HS-27A (cell line): ENCODE measurements around the gene ROBO3.

Experiments used
- DNase-seq: peaks from one replicate; pipeline ENCODE4 v3.0.0-alpha.2; 2012; ENCODE audit warnings: low read depth, missing footprints

ROBO3 gene

DNA sequence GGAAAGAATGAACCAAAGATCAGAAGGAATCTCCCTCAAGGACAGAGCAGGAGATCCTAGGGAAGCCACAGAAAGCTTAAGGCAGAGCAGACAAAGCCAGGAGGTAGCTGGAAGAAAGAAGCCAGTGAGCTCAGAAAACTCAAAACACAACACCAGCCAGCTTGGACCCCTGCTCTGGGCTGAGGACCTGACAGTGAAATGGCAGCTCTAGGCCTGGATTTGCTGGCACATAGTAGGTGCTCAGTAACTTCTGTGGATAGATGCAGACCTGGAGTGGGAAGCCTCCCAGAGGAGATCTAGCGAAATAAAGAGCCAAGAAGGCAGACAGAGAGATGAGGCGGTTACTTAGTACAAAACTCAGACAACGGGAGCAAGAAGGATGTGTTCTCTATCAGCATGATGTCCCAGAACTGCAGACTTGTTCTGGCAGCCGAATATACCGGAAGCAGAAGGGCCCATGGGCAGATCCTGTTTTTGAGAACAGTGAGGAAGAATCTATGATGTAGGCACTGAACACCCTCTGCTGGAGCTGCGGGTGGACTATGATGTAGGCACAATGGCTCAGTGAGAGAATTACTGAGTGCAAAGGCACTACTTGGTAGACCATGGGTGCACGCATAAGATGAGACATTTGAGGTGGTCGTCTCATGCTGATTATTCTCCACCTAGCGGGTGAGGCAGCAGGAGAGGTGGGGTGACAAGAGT, 27.7 kb downstream of the ROBO3 start:
- no peak for DNase-seq

DNA sequence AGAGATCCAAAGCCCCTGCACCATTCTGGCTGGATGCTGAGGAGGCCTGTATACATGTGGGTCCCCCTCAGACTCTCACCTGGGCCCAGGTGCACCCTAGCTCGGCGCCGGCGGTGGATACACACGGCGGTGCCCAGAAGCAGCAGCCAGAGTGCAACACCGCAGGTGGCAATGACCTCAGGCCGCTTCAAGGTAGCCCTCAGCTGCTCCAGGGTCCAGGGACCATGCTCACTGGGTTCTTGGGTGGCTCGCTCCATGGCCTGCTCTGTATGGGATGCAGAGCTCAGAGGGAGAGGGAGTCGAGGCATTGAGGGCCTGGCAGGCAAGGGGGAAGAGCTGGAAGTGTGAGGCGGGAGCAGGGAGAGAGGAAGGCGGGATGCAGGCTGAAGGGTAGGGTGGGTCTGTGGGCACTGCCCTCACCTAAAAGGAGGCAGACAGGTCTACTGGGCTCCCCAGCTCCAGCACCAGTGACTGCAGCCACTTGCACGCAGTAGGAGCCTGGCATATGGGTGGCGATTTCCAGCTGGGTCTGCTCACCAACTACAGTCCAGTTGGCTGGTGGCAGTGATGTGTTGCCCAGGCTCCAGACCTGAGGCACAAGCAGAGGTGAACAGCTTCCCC, 28.7 kb downstream of the ROBO3 start:
- DNase-seq, result no peak

- DNase-seq, result no peak
Measured at GRCh38 chr11:124894606-124895430, 29.6 kb downstream of the ROBO3 start.

DNA sequence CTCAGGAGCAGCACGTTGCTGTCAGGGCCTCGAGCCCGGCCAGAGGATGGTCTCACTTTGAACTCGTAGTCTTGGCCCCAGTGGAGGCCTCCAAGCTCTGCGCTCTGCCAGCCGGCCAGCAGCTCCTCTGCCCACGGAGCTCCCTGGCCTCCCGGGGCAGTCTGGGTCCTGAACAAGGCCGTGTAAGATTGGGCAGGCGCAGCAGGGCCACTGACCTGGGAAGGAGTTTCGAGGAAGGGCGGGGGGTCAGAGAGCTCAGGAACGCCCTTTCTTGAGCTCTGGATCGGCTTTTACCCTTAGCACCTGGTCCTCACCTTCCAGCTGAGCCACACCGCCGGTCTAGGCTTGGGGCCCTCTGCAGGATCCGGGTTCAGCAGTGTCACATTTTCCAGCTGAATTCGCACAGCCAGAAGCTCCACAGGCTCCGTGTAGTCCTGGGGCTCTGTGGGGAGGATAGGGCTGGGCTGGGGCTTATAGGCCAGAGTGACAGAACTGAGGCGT, 30.3 kb downstream of the ROBO3 start:
- no peak for DNase-seq

DNA sequence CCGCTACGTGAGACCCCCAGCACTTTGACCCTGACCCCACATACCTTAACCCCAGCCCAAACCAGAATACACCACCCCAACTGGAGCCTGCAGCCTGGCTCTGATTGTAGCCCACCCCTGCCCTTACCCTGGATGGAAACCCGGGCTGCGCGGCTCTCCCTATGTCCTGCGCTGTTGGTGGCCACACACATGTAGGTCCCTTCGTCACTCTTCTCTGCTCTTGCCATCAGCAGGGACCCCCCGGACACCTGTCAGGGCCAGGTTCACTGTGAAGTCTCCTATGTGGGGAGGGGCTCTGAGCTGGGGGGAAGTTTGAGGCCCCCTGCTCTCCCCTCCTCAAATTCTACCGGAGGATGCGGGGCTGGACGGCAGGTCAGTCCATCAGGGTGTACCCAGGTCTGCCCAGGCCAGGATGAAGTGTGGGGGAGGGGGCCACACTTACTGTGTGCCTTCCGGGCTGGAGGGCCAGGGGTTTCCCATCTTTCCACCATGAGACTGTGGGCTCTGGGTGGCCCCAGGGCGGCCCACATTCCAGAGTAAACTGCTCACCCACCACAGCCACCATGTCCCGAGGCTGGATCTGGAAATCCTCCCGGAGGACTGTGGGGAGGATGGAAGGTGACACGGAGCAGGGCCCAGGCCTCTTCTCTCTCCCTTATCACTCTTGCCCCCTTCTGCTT, 31.0 kb downstream of the ROBO3 start:
- DNase-seq, result no peak

- DNase-seq, result no peak
Measured at GRCh38 chr11:124896821-124897391, 31.7 kb downstream of the ROBO3 start.

- DNase-seq, result no peak
Measured at GRCh38 chr11:124897674-124898262, 32.5 kb downstream of the ROBO3 start, which contains the start of gene ROBO4. TSS of gene ROBO4 (minus strand) at chr11:124897865. CDS start at chr11:124897795, 70 bp downstream.

GRCh38 chr11:124898263-124898680, 33.0 kb downstream of the ROBO3 start:
- peak; percentile 43 for DNase-seq

GRCh38 chr11:124898711-124899110, 33.5 kb downstream of the ROBO3 start:
- peak; percentile 38 for DNase-seq

DNA sequence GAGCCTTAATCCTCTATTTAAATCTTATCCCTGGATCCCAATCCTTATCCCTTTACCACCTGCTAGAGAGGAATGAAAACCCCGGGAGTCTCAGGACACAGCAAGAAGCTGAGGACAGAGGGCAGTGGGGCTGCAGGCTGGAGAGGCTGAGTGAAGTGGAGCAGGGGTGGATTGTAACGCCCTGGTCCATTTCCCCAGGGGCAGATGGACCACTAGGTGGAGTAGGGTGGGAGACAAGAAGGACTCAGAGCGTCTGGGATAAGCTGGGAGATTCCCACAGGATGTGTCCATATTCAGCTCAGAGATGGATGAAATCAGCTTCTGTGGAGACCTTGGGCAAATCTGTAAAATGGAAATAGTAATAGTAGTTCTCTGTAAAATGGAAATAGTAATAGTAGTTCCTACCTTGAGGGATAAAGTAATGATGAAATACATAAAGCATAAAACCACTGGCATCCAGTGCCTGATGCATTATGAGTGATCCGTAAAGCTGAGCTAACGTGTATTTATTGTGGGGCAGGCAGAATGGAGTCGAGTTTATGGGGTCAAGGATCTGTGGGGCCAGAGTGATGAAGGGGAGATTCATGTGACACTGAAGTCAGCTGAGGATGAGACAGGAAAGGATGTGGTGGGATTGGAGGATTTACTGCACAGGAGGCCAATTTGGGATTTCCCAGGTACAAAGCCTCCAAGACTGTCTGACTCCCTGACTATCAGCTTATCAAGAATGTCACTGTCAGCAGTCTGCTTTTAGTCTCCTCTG, 34.3 kb downstream of the ROBO3 start:
- no peak for DNase-seq

DNA sequence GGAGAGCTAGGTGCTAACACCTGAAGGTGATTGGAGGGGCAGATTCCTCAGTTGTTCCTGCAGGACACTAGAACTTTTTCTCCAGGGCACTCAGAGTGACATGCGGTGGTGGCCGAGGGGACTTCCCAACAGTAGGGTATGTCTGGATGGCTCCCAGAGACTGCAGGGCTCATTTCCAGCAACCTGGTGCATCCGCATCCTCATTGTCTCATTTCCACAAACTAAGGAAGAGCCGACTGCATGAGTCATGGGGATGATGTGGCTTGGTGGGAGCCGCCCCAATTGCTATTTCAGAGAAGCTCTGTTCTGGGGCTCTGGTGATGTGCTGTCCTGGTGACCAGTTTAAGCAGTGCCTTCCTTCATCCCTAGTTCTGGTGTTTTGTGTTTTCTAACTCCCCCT, 35.2 kb downstream of the ROBO3 start:
- peak; percentile 43 for DNase-seq

- no peak for DNase-seq
Measured at GRCh38 chr11:124902616-124903015, 37.4 kb downstream of the ROBO3 start.

DNA sequence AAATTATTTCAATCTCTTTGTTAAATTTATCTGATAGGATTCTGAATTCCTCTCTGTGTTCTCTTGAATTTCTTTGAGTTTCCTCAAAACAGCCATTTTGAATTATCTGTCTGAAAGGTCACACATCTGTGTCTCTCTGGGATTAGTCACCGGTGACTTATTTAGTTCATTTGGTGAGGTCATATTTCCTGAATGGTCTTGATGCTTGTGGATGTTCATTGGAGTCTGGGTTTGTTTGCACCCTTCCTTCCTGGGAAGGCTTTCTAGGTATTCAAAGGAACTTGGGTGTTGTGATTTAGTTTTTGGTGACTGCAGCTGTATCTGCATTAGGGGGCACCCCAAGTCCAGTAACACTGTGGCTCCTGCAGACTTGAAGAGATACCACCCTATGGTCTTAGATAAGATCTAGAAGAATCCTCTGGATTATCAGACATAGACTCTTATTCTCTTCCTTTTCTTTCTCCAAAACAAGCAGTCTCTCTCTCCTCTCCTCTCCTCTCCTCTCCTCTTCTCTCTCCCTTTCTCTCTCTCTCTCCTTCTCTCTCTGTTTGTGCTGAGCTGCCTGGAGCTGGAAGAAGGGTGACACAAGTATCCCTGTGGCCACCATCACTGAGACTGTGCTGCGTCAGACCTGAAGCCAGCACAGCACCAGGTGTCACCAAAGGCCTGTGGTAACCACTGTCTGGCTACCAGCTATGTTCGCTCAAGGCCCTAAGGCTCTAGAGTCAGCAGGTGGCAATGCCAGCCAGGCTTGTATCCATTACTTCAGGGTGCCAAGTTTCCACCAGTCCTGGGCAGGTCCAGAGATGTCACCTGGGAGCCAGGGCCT, 50.5 kb downstream of the ROBO3 start:
- no peak for DNase-seq

GRCh38 chr11:124916370-124916710, 51.1 kb downstream of the ROBO3 start:
- DNase-seq, result no peak

DNA sequence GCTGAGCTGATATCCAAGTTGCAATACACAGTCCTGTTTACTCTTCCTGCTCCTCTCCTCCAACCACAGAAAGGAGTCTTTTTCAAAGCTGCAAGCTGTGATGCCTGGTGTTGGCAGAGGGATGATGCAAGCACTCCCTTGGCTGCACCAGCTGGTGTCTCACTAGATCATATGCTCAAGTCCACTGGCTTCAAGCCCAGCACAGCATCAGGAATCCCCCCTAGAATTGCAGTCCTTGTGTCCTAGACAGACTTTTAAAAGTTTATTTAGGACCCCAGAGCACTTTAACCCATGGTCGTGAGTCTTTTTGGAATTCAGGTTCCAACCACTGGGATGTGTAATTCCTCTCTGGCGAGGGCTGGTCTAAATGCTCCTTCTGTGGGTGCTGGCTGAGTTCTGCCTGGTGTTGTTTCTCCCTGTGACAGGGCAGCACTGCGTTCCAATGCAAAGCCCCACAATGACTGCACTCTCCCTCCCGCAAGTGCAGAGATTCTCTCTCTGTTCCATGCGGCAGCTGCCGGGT, 51.9 kb downstream of the ROBO3 start:
- no peak for DNase-seq

- no peak for DNase-seq
Measured at GRCh38 chr11:124918950-124919349, 53.7 kb downstream of the ROBO3 start, which contains the start of gene HEPN1. TSS of gene HEPN1 (plus strand) at chr11:124919250.

GRCh38 chr11:124919898-124920297, 54.7 kb downstream of the ROBO3 start:
- no peak for DNase-seq

DNA sequence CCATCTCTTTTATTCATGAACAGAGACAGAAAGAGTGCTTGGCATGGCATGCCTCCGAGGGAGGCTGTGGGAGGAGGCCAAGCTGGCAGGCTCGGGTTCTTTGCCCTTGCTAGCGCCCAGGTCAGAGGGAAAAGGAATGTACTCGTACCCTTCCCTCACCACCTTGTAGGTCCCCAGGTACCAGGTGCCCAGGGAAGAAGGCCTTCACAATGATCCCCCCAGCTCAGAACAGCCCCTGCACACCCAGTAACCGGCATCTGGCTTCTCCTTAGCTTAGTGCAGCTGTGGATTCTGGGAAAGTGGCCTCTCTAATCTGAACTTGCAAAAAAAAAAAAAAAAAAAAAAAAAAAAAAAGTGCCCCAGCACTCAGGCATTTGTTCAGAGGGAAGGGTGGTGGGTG, 55.1 kb downstream of the ROBO3 start:
- no peak for DNase-seq

- no peak for DNase-seq
Measured at GRCh38 chr11:124920870-124921609, 55.8 kb downstream of the ROBO3 start.
